ENCODE measurements around the gene ANKIB1. TPM values are rescaled to one million over a fixed set of nuclear protein-coding genes. Genes with fewer than 3 reads are reported as not detected.

ANKIB1 gene
- total RNA-seq, 1 donor from 2014 or later = 58.1 TPM

DNA sequence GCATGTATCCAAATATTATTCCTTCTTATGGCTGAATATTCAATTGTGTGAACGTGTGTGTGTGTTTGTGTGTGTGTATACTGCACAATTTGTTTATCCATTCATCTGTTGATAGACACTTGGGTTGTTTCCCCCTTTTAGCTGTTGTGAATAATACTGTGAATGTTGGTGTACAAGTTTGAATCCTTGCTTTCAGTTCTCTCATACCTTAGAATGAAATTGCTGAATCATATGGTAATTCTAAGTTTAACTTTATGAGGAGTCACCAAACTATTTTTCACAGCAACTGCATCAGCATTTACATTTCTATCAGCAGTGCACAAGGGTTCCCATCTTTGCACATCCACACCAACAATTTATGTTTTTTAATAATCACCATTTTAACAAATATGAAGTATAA, 114.6 kb downstream of the ANKIB1 start:
- no peak for TF ChIP-seq CTCF (IDR thresholded peaks at IDR 0.05; ENCODE audit: unreplicated experiment)
- no peaks in the 10 kb centered on the region for H3K9me3 Mint-ChIP-seq (ENCODE audit: low read depth)
- no peak overlapping the region for H3K4me3 Mint-ChIP-seq (ENCODE audit: low read depth)
- peaks cover 22% of the 10 kb centered on the region for H3K36me3 Mint-ChIP-seq (ENCODE audit: insufficient read depth)
- no peaks in the 10 kb centered on the region for H3K27me3 Mint-ChIP-seq
- no peak for DNase-seq (ENCODE audit: low spot score, unreplicated experiment)
- no peak overlapping the region for H3K27ac Mint-ChIP-seq
- no peaks in the 10 kb centered on the region for H3K4me1 Mint-ChIP-seq (ENCODE audit: low read depth)

DNA sequence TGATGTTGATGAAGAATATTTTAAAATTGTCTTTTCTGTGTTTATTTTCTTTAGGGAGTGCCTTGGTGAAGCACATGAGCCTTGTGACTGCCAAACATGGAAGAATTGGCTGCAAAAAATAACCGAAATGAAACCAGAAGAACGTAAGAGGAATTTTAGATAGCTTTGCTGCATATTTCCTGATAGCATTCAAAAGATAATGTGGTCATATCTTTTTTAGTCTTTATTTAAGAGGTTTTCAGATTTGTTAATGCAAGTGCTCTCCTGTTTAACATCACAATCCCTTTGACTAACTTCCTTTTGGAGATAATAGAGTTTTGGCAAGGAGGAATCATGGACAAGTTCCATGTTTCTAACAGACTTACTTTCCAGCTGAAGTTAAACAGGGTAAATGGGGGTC, 116.4 kb downstream of the ANKIB1 start:
- no peak overlapping the region for H3K27ac Mint-ChIP-seq
- no peak for DNase-seq (ENCODE audit: low spot score, unreplicated experiment)
- H3K4me3 Mint-ChIP-seq (ENCODE audit: low read depth) = no peak overlapping the region
- H3K4me1 Mint-ChIP-seq (ENCODE audit: low read depth) = no peaks in the 10 kb centered on the region
- H3K27me3 Mint-ChIP-seq = no peaks in the 10 kb centered on the region
- H3K9me3 Mint-ChIP-seq (ENCODE audit: low read depth) = no peaks in the 10 kb centered on the region
- no peak for TF ChIP-seq CTCF (IDR thresholded peaks at IDR 0.05; ENCODE audit: unreplicated experiment)
- H3K36me3 Mint-ChIP-seq (ENCODE audit: insufficient read depth) = peaks cover 24% of the 10 kb centered on the region

DNA sequence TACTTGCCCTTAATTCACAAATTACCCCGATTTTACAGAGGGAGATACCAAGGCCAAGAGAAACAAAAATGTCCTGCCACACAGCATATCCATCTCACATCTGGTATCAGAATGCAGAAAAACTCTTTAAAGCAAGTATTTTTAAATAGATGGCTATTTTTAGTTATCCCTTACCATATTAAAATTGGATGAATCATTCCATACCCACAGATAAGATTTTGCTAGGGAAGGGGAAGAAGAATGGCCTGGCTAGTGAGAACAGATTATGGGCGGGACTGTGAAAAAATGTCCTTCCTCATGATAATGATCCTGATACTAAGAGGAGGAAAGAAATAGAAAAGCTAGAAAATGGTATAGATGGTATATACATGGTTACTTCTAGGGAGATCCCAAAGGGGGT, 121.0 kb downstream of the ANKIB1 start:
- Mint-ChIP-seq H3K36me3 (ENCODE audit: insufficient read depth) (peaks cover 11% of the 10 kb centered on the region), H3K27ac (no peak overlapping the region), H3K27me3 (no peaks in the 10 kb centered on the region), H3K4me3 (ENCODE audit: low read depth) (no peak overlapping the region), H3K9me3 (ENCODE audit: low read depth) (no peaks in the 10 kb centered on the region), H3K4me1 (ENCODE audit: low read depth) (no peaks in the 10 kb centered on the region)
- TF ChIP-seq CTCF (IDR thresholded peaks at IDR 0.05; ENCODE audit: unreplicated experiment) = no peak
- DNase-seq (ENCODE audit: low spot score, unreplicated experiment) = no peak

- no peak for DNase-seq (ENCODE audit: low spot score, unreplicated experiment)
- no peaks in the 10 kb centered on the region for H3K9me3 Mint-ChIP-seq (ENCODE audit: low read depth)
- H3K36me3 Mint-ChIP-seq (ENCODE audit: insufficient read depth) = peaks cover 7% of the 10 kb centered on the region
- no peaks in the 10 kb centered on the region for H3K27me3 Mint-ChIP-seq
- no peak for TF ChIP-seq CTCF (IDR thresholded peaks at IDR 0.05; ENCODE audit: unreplicated experiment)
- no peak overlapping the region for H3K27ac Mint-ChIP-seq
- no peaks in the 10 kb centered on the region for H3K4me1 Mint-ChIP-seq (ENCODE audit: low read depth)
- no peak overlapping the region for H3K4me3 Mint-ChIP-seq (ENCODE audit: low read depth)
Measured at GRCh38 chr7:92368741-92369140, 123.0 kb downstream of the ANKIB1 start.

DNA sequence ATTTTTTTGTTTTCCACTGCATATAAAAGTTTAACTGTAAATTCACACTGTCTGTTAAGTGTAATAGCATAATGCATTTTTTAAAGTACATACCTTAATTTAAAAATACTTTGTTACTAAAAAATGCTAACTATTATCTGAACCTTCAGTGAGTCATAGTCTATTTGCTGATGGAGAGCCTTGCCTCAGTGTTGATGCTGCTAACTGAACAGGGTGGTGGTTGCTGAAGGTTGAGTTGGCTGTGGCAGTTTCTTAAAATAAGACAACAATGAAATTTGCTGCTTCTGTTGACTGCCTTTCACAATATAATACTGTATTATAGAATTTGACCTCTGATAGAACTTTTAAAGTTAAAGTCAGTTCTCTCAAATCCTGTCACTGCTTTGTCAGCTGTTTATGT, 129.2 kb downstream of the ANKIB1 start:
- H3K36me3 Mint-ChIP-seq (ENCODE audit: insufficient read depth) = peaks cover 31% of the 10 kb centered on the region
- no peaks in the 10 kb centered on the region for H3K27me3 Mint-ChIP-seq
- H3K4me1 Mint-ChIP-seq (ENCODE audit: low read depth) = no peaks in the 10 kb centered on the region
- no peak for TF ChIP-seq CTCF (IDR thresholded peaks at IDR 0.05; ENCODE audit: unreplicated experiment)
- H3K27ac Mint-ChIP-seq = no peak overlapping the region
- DNase-seq (ENCODE audit: low spot score, unreplicated experiment) = no peak
- peaks cover 2% of the 10 kb centered on the region for H3K9me3 Mint-ChIP-seq (ENCODE audit: low read depth)
- no peak overlapping the region for H3K4me3 Mint-ChIP-seq (ENCODE audit: low read depth)

Measured in progenitor cell of endocrine pancreas (in vitro differentiated cells).